OCI-LY3 (cell line): ENCODE data around the gene DSTN.

Source experiments
- CTCF ChIP-seq: fragments of 200-600, 300-600 bp; sonication (generic); IDR thresholded peaks from 2 replicates; pipeline ENCODE4 v1.5.1; 2014; ENCODE audit warnings: antibody characterized with exemption, low read length, low read depth
- EZH2phosphoT487 ChIP-seq: fragments of 200-600 bp; shearing (Covaris generic); IDR thresholded peaks from 2 replicates; pipeline ENCODE4 v1.6.1; 2018; ENCODE audit warnings: antibody characterized with exemption, mixed run types, low read depth

DNA sequence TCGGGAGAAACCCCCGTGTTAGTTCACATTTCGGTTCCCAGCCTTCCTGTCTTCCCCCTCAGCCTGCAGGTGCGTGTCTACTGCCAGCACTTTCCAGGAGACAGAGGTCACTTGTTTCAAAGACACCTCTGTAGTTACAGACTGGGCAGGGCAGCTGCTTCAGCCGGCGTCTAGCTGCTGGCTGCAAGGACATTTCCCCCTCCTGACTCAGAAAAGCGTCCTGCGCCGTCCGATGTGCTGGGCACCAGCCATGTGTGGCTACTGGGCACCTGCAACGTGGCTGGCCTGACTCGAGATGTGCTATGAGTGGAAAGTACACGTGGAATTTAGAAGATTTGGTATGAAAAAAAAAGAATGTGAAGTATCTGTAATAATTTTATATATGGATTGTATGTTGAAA lies 74.6 kb downstream of the DSTN start:
- TF ChIP-seq CTCF (no peak), EZH2phosphoT487 (no peak)
